A172 (cell line): ENCODE measurements around the gene HRH1. TPM values are rescaled to one million over a fixed set of nuclear protein-coding genes. Genes with fewer than 3 reads are reported as not detected.
A peak's percentile ranks its signal among the peaks of the same experiment; 100 is the strongest.
"Not testable (repeated sequence)": the region's sequence is repeated elsewhere in the genome, so short reads cannot be mapped to it uniquely, and the experiment has no call there.

Experiments
- DNase-seq: peaks from one replicate; pipeline ENCODE4 v3.0.0-alpha.2; 2015; ENCODE audit warnings: low spot score
- total RNA-seq: library from RNA; depleted of rRNA; stranded (reverse); fragments of >200 nt; shearing (Covaris generic); gene quantifications from 2 replicates; pipeline ENCODE4 v1.2.3, GENCODE V29; 2014

Gene HRH1
- total RNA-seq, 1 experiment from 2014 or later: 12.7 TPM

- no peak for DNase-seq
Observed at GRCh38 chr3:11204697-11205348, 50.5 kb downstream of the HRH1 start.

DNA sequence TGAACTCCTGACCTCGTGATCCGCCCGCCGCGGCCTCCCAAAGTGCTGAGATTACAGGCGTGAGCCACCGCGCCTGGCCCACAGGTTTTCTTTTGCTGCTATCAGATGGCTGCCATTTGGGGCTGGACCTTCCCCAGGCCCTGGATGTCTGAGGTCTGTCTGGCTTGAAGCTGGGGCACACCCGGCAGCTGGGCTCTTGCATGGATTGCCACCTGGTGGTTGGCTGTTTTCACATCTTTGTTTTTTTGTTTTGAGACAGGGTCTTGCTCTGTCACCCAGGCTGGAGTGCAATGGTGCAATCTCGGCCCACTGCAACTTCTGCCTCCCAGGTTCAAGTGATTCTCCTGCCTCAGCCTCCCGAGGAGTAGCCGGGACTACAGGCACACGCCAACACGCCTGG lies 51.6 kb downstream of the HRH1 start:
- peak; percentile 44 for DNase-seq

DNA sequence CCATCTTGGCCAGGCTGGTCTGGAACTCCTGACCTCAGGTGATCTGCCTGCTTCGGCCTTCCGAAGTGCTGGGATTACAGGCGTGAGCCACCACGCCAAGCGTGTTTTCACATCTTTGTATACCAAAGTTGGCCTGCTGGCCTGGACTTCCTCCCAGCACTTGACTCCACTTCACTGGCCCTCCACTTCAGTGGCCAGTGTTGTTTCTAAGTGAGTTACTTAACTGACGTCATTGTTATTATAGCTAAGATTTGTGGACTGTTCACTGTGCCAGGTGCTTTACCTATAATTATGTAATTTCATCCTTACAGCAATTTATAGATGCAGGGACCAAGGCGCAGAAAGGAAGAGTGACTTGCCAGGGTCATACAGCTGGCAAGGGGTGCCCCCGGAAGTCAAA lies 52.0 kb downstream of the HRH1 start:
- DNase-seq: no peak

GRCh38 chr3:11206953-11207352 lies 52.7 kb downstream of the HRH1 start:
- DNase-seq: no peak

GRCh38 chr3:11211531-11212298 lies 57.4 kb downstream of the HRH1 start:
- DNase-seq: peak; percentile 71

GRCh38 chr3:11212299-11212608 lies 58.0 kb downstream of the HRH1 start:
- peak; percentile 85 for DNase-seq

- DNase-seq: peak; percentile 51
Observed at GRCh38 chr3:11212784-11213183, 58.5 kb downstream of the HRH1 start.

DNA sequence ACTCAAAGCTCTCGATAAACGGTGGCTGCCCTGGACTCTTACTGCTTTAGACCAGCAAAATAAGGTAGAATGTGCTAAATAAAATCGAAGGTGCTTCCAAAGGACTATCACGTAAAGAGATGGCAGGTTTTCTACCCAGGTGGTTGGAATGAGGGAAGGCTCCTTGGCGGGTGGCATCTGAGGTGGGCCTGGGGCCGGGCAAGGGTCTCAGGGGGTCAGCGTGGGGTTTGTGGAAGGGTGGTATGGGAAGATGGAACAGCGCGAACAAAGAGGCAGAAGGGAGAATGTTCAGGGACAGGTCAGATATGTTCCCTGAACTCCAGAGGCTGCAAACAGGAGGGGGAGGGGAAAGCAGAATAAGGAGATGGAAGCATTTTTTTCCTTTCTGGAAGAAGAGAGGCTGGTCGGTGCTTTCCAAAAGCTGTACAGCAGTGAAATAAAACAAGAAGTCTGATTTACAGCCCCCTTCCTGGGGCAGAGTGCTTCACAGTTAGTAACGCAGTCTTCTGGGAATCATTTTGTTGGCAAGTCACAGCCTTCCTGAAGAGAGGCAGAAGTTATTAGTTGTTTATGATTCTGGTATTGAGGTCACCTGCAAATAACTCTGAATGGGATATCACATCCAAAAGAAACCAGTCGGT lies 59.6 kb downstream of the HRH1 start:
- DNase-seq: no peak

DNA sequence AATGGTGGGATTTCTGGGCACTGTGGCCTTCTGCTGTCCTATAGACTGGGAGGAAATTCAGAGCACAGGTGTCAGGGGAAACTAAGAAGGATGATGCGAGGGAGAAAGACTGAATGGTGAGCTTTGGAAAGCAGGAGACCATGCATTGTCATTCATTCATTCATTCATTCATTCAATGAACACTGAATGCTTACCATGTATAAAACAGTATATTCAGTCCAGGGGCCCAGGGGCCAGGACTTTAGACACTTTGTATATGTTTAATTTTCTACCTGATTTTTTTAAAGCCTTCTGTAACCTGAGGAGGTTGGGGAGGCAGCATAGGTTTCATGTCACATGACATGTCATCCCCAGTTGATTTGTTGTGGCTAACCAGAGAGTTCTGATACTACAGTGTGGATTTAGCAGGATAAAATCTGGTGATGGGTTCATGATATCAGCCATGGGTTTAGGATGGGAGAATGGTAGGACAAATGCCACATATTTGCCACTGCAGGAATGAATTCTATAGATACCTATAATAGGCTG lies 60.2 kb downstream of the HRH1 start:
- DNase-seq: no peak

- not testable (repeated sequence) for DNase-seq
Observed at GRCh38 chr3:11217370-11217769, 63.1 kb downstream of the HRH1 start.

- DNase-seq: no peak
Observed at GRCh38 chr3:11220230-11220629, 65.9 kb downstream of the HRH1 start.

DNA sequence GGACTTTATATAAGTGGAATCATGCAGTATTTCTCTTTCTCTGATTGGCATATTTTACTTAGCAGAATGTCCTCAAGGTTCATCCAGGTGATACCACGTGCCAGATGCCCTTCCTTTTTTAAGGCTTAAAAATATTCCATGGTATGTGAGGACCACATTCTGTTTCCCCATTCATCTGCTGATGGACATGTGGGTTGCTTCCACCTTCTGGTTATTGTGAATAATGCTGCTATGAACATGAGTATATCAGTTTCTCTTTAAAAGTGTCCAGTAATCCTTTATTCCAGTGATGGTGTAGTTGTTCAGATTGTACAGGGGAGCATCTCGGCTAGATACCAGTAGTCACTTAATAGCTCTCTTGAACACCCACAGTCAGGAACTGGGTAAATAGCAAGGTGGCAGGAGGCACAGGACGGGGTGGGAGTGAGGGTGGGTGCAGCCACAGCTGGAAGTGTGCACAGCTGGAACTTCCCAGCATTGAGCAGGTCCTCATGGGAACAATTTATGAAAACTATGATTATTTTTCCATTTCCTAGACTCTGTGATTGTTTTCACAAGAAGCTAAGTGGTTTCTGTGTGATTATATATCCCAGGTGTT lies 67.6 kb downstream of the HRH1 start:
- no peak for DNase-seq

- DNase-seq: no peak
Observed at GRCh38 chr3:11224010-11224409, 69.7 kb downstream of the HRH1 start.

GRCh38 chr3:11224870-11225229 lies 70.6 kb downstream of the HRH1 start:
- DNase-seq: no peak

- no peak for DNase-seq
Observed at GRCh38 chr3:11226042-11226370, 71.7 kb downstream of the HRH1 start.

DNA sequence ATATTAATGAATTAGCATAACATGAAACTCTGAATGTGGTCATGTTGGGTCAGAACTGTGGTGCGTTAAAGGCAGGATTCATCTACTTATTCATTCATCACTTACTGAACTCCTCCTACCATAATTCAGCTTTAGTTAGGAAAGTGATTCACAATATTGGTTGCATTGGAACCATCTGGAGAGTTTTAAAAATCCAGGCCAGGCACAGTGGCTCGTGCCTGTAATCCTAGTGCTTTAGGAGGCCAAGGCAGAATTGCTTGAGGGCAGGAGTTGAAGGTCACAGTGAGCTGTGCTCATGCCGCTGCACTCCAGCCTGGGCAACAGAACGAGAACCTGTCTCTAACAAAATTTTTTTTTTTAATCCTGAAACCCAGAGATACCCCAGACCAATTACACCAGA lies 73.7 kb downstream of the HRH1 start:
- no peak for DNase-seq

GRCh38 chr3:11230125-11230524 lies 75.8 kb downstream of the HRH1 start:
- no peak for DNase-seq

DNA sequence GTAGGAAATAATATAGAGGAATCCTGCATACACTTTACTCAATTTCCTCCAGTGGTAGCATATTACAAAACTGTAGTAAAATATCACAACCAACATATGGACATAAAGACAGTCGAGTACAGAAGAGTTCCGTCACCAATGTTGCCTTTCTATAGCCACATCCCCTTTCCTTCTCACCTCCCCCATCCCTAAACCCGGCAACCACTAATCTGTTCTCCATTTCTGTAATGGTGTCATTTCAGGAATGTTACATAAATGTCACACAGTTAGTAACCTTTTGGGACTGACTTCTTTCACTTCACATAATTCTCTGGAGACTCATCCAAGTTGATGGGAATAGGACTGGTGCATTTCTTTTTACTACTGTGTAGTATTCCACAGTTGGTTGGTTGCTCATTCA lies 76.5 kb downstream of the HRH1 start:
- no peak for DNase-seq

DNA sequence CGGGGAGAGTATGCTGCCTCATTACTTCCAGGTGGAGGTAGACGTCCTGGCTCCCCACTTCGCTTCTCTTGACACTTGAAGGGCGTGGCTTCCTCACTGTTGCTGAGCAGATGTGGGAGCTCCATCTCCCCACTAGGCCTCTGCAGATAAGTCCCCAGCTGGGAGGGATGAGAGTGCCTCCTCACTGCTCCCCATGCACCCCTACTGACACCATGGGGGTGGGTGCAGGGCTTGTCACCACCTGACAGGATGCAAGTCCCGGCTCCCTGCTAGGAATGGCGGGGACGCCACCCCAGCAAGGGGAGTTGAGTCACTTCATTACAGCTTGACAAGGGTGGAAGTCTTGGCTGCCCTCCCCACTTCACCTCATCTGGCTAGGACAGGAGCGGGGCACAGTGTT lies 81.1 kb downstream of the HRH1 start:
- peak; percentile 67 for DNase-seq

GRCh38 chr3:11236588-11237461 lies 82.5 kb downstream of the HRH1 start:
- DNase-seq: peak; percentile 69

DNA sequence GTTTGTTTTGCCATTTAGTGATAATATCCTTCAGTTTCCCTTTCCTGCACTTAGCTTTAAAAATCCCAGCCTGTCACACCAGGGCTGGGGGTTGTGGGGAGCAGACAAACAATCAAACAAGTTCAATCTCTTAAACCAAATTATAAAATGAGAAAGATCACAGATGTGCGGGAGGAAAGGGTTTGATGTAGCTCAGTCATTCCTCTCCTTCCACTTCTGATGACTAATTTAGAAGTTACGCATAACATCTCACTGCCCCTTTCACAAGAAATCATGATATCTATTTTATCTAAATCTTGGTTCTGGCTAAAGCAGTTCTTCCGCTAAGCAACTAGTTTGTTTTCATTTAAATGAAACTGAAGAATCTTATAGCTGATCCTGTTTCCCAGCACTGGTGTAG lies 83.8 kb downstream of the HRH1 start:
- peak; percentile 94 for DNase-seq

DNA sequence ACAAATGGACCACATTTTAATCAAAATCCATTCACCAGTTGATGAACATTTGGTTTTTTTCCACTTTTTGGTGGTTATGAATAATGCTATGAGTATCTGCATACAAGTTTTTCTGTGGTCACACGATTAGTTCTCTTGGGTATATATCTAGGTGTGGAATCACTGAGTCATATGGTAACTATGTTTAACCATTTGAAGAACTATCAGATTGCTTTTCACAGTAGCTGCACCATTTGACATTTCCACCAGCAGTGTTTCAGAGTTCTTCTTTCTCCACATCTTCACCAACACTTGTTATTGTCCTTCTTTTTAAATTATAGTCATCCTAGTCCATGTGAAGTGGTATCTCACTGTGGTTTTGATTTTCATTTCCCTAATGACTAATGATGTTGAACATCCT lies 84.6 kb downstream of the HRH1 start:
- peak; percentile 96 for DNase-seq
